Psoas muscle (tissue), 8 donors: ENCODE measurements around the gene ABHD17A. TPM values are rescaled to one million over a fixed set of nuclear protein-coding genes. Genes with fewer than 3 reads are reported as not detected.
"Not testable (repeated sequence)": the region's sequence is repeated elsewhere in the genome, so short reads cannot be mapped to it uniquely, and the experiment has no call there.

ENCODE experiments used
- ATAC-seq, 4 donors: fragments of 200-7000 bp; cut with Tn5 transposase; one replicate each; pipeline ENCODE4 v1.9.1; 2020; ENCODE audit warnings: moderate library complexity in 3 of 4, mild to moderate bottlenecking in 2 of 4
- DNase-seq, 2 donors: peaks; one replicate each; pipeline ENCODE4 v3.0.0-alpha.2; 2020
- H3K27ac ChIP-seq: fragments of 200-600 bp; one replicate; pipeline ENCODE4 v1.8.0; 2022
- H3K27me3 ChIP-seq, 3 donors: fragments of 200-600 bp in 1 of 3; one replicate each; pipeline versions ENCODE4 v1.6.1 to v1.8.0; 2013 to 2022; ENCODE audit warnings: low read length in 2 of 3, mild to moderate bottlenecking in 2 of 3, moderate library complexity in 1 of 3; ENCODE audit not compliant: insufficient read depth in 3 of 3
- H3K36me3 ChIP-seq, 2 donors: fragments of 200-600 bp in 1 of 2; one replicate each; pipeline versions ENCODE4 v1.6.1 to v1.8.0; 2013 to 2022; ENCODE audit warnings: low read depth in 1 of 2, mild to moderate bottlenecking in 1 of 2, moderate library complexity in 1 of 2; ENCODE audit not compliant: insufficient read depth in 1 of 2
- H3K4me1 ChIP-seq: fragments of 200-600 bp; one replicate; pipeline ENCODE4 v1.8.0; 2022
- H3K4me3 ChIP-seq: fragments of 200-600 bp; one replicate; pipeline ENCODE4 v1.8.0; 2022; ENCODE audit warnings: mild to moderate bottlenecking
- H3K9me3 ChIP-seq: fragments of 200-600 bp; one replicate; pipeline ENCODE4 v1.8.0; 2022
- CTCF ChIP-seq: fragments of 200-600 bp; IDR thresholded peaks from one replicate; pipeline ENCODE4 v1.8.0; 2022; ENCODE audit warnings: antibody characterized with exemption
- WGBS, 3 donors: extraction: QIAGEN DNeasy Blood & Tissue Kit; methylation state at CpG; one replicate each; pipeline versions ENCODE4 v1.1.6 to v1.1.7; 2013; 5-methylcytosine and 5-hydroxymethylcytosine counted together
- intact Hi-C, 2 donors: fragments of 100-400 bp; cut with DNase I; formaldehyde crosslinking; loops; one replicate each; pipeline versions ENCODE4 v1.11.0 to v1.14.2; 2022
- long read RNA-seq, 2 donors: library from polyadenylated mRNA; unstranded; transcript quantifications; one replicate each; pipeline ENCODE4 v2.0.0, GENCODE V29; 2021
- polyA plus RNA-seq, 3 donors: library from polyadenylated mRNA; stranded (reverse); fragments of 200-250 nt; gene quantifications; one replicate each; pipeline ENCODE4 v1.2.3, GENCODE V29; 2013
- total RNA-seq, 4 donors: library from RNA; stranded (reverse); fragmentation: NEBNext Ultra II Directional in 2 of 4; extraction: Animal tissue kit (Norgen Biotek cat#: 25700) in 2 of 4; gene quantifications; one replicate each; pipeline versions ENCODE4 v1.2.1 to v1.2.4, GENCODE V29; 2021 to 2023
- donor health status: healthy with polysubstance abuse.
- donor health status: DM: no; HTN: no; CAD: no; lungs with moderate emphysema.
- donor health status: Bipolar disorder and iron deficiency.
- donor health status: healthy.
- donor health status: DM: yes; HTN: yes; CAD: no.
- donor health status: DM: no; HTN: no; CAD: no.
- donor health status: DM: no; HTN: no; CAD: no.
- donor health status: DM: yes; HTN: yes; CAD: no.

ABHD17A gene
- total RNA-seq: 10 to 100 TPM; 38.5 to 54.2 (median 42.3) TPM
- polyA plus RNA-seq: 10 to 100 TPM; 35.5 to 58.9 (median 47.6) TPM
- long read RNA-seq, donor 1, full-length matches to known transcripts: 45 of 70 reads
- long read RNA-seq, donor 1, partial matches to known transcripts: 16 of 70 reads
- long read RNA-seq, donor 1, other reads (novel, unspliced or antisense): 9 of 70 reads
- long read RNA-seq, donor 2, full-length matches to known transcripts: 91 of 141 reads
- long read RNA-seq, donor 2, partial matches to known transcripts: 41 of 141 reads
- long read RNA-seq, donor 2, other reads (novel, unspliced or antisense): 9 of 141 reads

- ATAC-seq (peak; percentile 98 to 99 (median 98)), DNase-seq (peak; percentile 96 to 97)
- H3K36me3 ChIP-seq, H3K27me3 ChIP-seq, H3K9me3 ChIP-seq, intact Hi-C loops: not testable (repeated sequence)
- Histone ChIP-seq H3K4me1 (peaks cover 28% of the 10 kb centered on the region), H3K4me3 (peak within 1 kb of the TSS; percentile 97), H3K27ac (peak within 1 kb of the TSS; percentile 84)
- 20 to 29% (median 23%) methylated on average over 33 to 46 of the region's 46 CpGs for WGBS, 3 donors
These were observed at the start of gene ABHD17A for GRCh38 chr19:1885398-1886119. Gene ABHD17A, minus strand, starts transcription at chr19:1885496. Its CDS starts 3,930 bp downstream, at chr19:1881566.

GRCh38 chr19:1933942-1934341 lies 48.6 kb upstream of the ABHD17A start:
- H3K4me3 ChIP-seq: no peak overlapping the region
- DNase-seq: no peak
- no peak for TF ChIP-seq CTCF
- no peak overlapping the region for H3K27ac ChIP-seq
- ATAC-seq: no peak
- no peaks in the 10 kb centered on the region for H3K36me3 ChIP-seq
- peaks cover 11% of the 10 kb centered on the region for H3K4me1 ChIP-seq
- no peaks in the 10 kb centered on the region for H3K27me3 ChIP-seq
- 88 to 95% (median 90%) methylated on average over 8 of the region's 8 CpGs for WGBS, 3 donors
- intact Hi-C loops: loop anchor here in 1 of 2 donors (5.0 kb wide), 1 partner anchor 83 kb away; the partner anchor contains the start of gene BTBD2
- no peaks in the 10 kb centered on the region for H3K9me3 ChIP-seq

GRCh38 chr19:1933244-1933643 lies 47.9 kb upstream of the ABHD17A start:
- no peaks in the 10 kb centered on the region for H3K36me3 ChIP-seq
- 67 to 69% (median 67%) methylated on average over 7 of the region's 7 CpGs for WGBS, 3 donors
- H3K27me3 ChIP-seq: no peaks in the 10 kb centered on the region
- TF ChIP-seq CTCF: no peak
- H3K27ac ChIP-seq: no peak overlapping the region
- DNase-seq (no peak), ATAC-seq (no peak)
- no peaks in the 10 kb centered on the region for H3K9me3 ChIP-seq
- H3K4me1 ChIP-seq: peaks cover 11% of the 10 kb centered on the region
- no peak overlapping the region for H3K4me3 ChIP-seq
- intact Hi-C loops: loop anchor here in 1 of 2 donors (5.0 kb wide), 1 partner anchor 84 kb away; the partner anchor contains the start of gene BTBD2

GRCh38 chr19:1932395-1932794 lies 47.1 kb upstream of the ABHD17A start:
- WGBS, 3 donors: 80 to 87% (median 82%) methylated on average over 8 of the region's 8 CpGs
- Histone ChIP-seq H3K4me1 (peaks cover 11% of the 10 kb centered on the region), H3K4me3 (no peak overlapping the region), H3K36me3 (no peaks in the 10 kb centered on the region), H3K9me3 (no peaks in the 10 kb centered on the region), H3K27ac (no peak overlapping the region), H3K27me3 (no peaks in the 10 kb centered on the region)
- no peak for DNase-seq
- TF ChIP-seq CTCF: no peak
- intact Hi-C loops: loop anchor here in 1 of 2 donors (5.0 kb wide), 1 partner anchor 85 kb away; the partner anchor contains the start of gene BTBD2
- no peak for ATAC-seq

- H3K4me1 ChIP-seq: peaks cover 11% of the 10 kb centered on the region
- 92 to 93% (median 93%) methylated on average over 1 of the region's 1 CpG for WGBS, 3 donors
- intact Hi-C loops: loop anchor here in 1 of 2 donors (5.0 kb wide), 1 partner anchor 86 kb away; the partner anchor contains the start of gene BTBD2
- H3K36me3 ChIP-seq: no peaks in the 10 kb centered on the region
- ATAC-seq: no peak
- H3K27me3 ChIP-seq: no peaks in the 10 kb centered on the region
- H3K27ac ChIP-seq: no peak overlapping the region
- DNase-seq: no peak
- TF ChIP-seq CTCF: no peak
- no peak overlapping the region for H3K4me3 ChIP-seq
- no peaks in the 10 kb centered on the region for H3K9me3 ChIP-seq
These were observed 46.1 kb upstream of the ABHD17A start for GRCh38 chr19:1931445-1931844.
